H9 (cell line): ENCODE data around the gene DLG2. TPM values are rescaled to one million over a fixed set of nuclear protein-coding genes. Genes with fewer than 3 reads are reported as not detected.

Source experiments
- DNase-seq: peaks from one replicate; pipeline ENCODE4 v3.0.0-alpha.2; 2017
- H2AFZ ChIP-seq: one replicate; pipeline ENCODE4 v1.6.1; 2013; ENCODE audit warnings: mild to moderate bottlenecking, low read length, control low read depth, moderate library complexity
- H2AK5ac ChIP-seq: 2 replicates; pipeline ENCODE4 v1.6.1; 2013; ENCODE audit warnings: low read length, control low read depth, mixed read lengths; ENCODE audit not compliant: insufficient read length
- H2BK120ac ChIP-seq: one replicate; pipeline ENCODE4 v1.6.1; 2013; ENCODE audit warnings: low read depth, mild to moderate bottlenecking, low read length, control low read depth, inconsistent platforms; ENCODE audit not compliant: poor library complexity, severe bottlenecking
- H2BK12ac ChIP-seq: 2 replicates; pipeline ENCODE4 v1.6.1; 2013; ENCODE audit warnings: low read length, control low read depth, mixed read lengths, low read depth; ENCODE audit not compliant: insufficient read length
- H2BK15ac ChIP-seq: 2 replicates; pipeline ENCODE4 v1.6.1; 2013; ENCODE audit warnings: low read depth, low read length, control low read depth
- H2BK20ac ChIP-seq: one replicate; pipeline ENCODE4 v1.6.1; 2013; ENCODE audit warnings: low read depth, mild to moderate bottlenecking, low read length, control low read depth, inconsistent platforms; ENCODE audit not compliant: poor library complexity, severe bottlenecking
- H2BK5ac ChIP-seq: 2 replicates; pipeline ENCODE4 v1.6.1; 2013; ENCODE audit warnings: low read length, control low read depth, mixed read lengths; ENCODE audit not compliant: insufficient read length
- H3K14ac ChIP-seq: 2 replicates; pipeline ENCODE4 v1.6.1; 2013; ENCODE audit warnings: low read length, control low read depth; ENCODE audit not compliant: insufficient read depth
- H3K18ac ChIP-seq: 2 replicates; pipeline ENCODE4 v1.6.1; 2013; ENCODE audit warnings: low read depth, mild to moderate bottlenecking, mixed read lengths, low read length, control low read depth; ENCODE audit not compliant: insufficient read length
- H3K23ac ChIP-seq: 2 replicates; pipeline ENCODE4 v1.6.1; 2013; ENCODE audit warnings: low read length, control low read depth, mixed read lengths, low read depth; ENCODE audit not compliant: insufficient read length
- H3K23me2 ChIP-seq: 2 replicates; pipeline ENCODE4 v1.6.1; 2013; ENCODE audit warnings: low read depth, mild to moderate bottlenecking, mixed read lengths, low read length, control low read depth; ENCODE audit not compliant: insufficient read length, poor library complexity, severe bottlenecking
- H3K27ac ChIP-seq: 2 replicates; pipeline ENCODE4 v1.5.1; 2013; ENCODE audit warnings: low read length, control low read depth, mixed read lengths, low read depth; ENCODE audit not compliant: insufficient read length
- H3K27me3 ChIP-seq: 2 replicates; pipeline ENCODE4 v1.6.1; 2013; ENCODE audit warnings: low read length, control low read depth, inconsistent platforms; ENCODE audit not compliant: insufficient read depth
- H3K4ac ChIP-seq: 2 replicates; pipeline ENCODE4 v1.6.1; 2013; ENCODE audit warnings: low read depth, mild to moderate bottlenecking, control low read depth, inconsistent platforms, low read length, moderate library complexity
- H3K4me1 ChIP-seq: 2 replicates; pipeline ENCODE4 v1.6.1; 2013; ENCODE audit warnings: low read length, control low read depth, inconsistent platforms; ENCODE audit not compliant: insufficient read depth
- H3K4me2 ChIP-seq: 2 replicates; pipeline ENCODE4 v1.6.1; 2013; ENCODE audit warnings: low read length, control low read depth, mixed read lengths; ENCODE audit not compliant: insufficient read length, insufficient read depth
- H3K56ac ChIP-seq: 2 replicates; pipeline ENCODE4 v1.6.1; 2013; ENCODE audit warnings: low read depth, mild to moderate bottlenecking, mixed read lengths, low read length, control low read depth; ENCODE audit not compliant: insufficient read length
- H3K79me1 ChIP-seq: 2 replicates; pipeline ENCODE4 v1.6.1; 2013; ENCODE audit warnings: low read depth, mild to moderate bottlenecking, moderate library complexity, low read length, control low read depth, inconsistent platforms; ENCODE audit not compliant: insufficient read depth, poor library complexity, severe bottlenecking
- H3K79me2 ChIP-seq: 2 replicates; pipeline ENCODE4 v1.6.1; 2013; ENCODE audit warnings: low read length, control low read depth, inconsistent platforms; ENCODE audit not compliant: insufficient read depth
- H3K9ac ChIP-seq: 2 replicates; pipeline ENCODE4 v1.6.1; 2013; ENCODE audit warnings: low read length, control low read depth, mixed read lengths; ENCODE audit not compliant: insufficient read length; ENCODE audit errors: extremely low read depth
- H3K9me3 ChIP-seq: one replicate; pipeline ENCODE4 v1.6.1; 2013; ENCODE audit warnings: low read depth, low read length, inconsistent platforms; ENCODE audit not compliant: control insufficient read depth
- H3T11ph ChIP-seq: one replicate; pipeline ENCODE4 v1.6.1; 2013; ENCODE audit warnings: mild to moderate bottlenecking, low read length, control low read depth, inconsistent platforms
- H4K20me1 ChIP-seq: one replicate; pipeline ENCODE4 v1.6.1; 2013; ENCODE audit not compliant: control insufficient read depth, insufficient read length, insufficient read depth
- H4K5ac ChIP-seq: 2 replicates; pipeline ENCODE4 v1.6.1; 2013; ENCODE audit warnings: low read depth, mild to moderate bottlenecking, mixed read lengths, low read length, control low read depth; ENCODE audit not compliant: insufficient read length
- H4K8ac ChIP-seq: replicated peaks from 2 replicates; pipeline ENCODE4 v1.6.1; 2013; ENCODE audit warnings: low read length, control low read depth, mixed read lengths, low read depth; ENCODE audit not compliant: insufficient read length
- H4K91ac ChIP-seq: 2 replicates; pipeline ENCODE4 v1.6.1; 2013; ENCODE audit warnings: low read depth, mild to moderate bottlenecking, moderate library complexity, mixed read lengths, low read length, control low read depth; ENCODE audit not compliant: insufficient read length
- H3K27ac Mint-ChIP-seq, 3 experiments: 2 replicates in 2 of 3; 3 replicates in 1 of 3; pipeline ENCODE4 v1.8.0; 2020 to 2021; ENCODE audit warnings: mixed read lengths in 3 of 3, mild to moderate bottlenecking in 1 of 3, moderate library complexity in 1 of 3
- H3K27me3 Mint-ChIP-seq: 2 replicates; pipeline ENCODE4 v1.8.0; 2021; ENCODE audit warnings: low read depth, mild to moderate bottlenecking, moderate library complexity, mixed read lengths
- H3K36me3 Mint-ChIP-seq, 3 experiments: 2 replicates in 2 of 3; 3 replicates in 1 of 3; pipeline ENCODE4 v1.8.0; 2020 to 2021; ENCODE audit warnings: low read depth in 3 of 3, mixed read lengths in 3 of 3; ENCODE audit not compliant: insufficient read depth in 1 of 3
- H3K4me1 Mint-ChIP-seq, 2 experiments: 2 replicates each; pipeline ENCODE4 v1.8.0; 2020; ENCODE audit warnings: mixed read lengths in 2 of 2
- H3K4me3 Mint-ChIP-seq, 2 experiments: 2 replicates in 1 of 2; 3 replicates in 1 of 2; pipeline ENCODE4 v1.8.0; 2020 to 2021; ENCODE audit warnings: mild to moderate bottlenecking in 2 of 2, mixed read lengths in 2 of 2, moderate library complexity in 1 of 2
- H3K9me3 Mint-ChIP-seq, 2 experiments: 2 replicates in 1 of 2; 3 replicates in 1 of 2; pipeline ENCODE4 v1.8.0; 2020; ENCODE audit warnings: mild to moderate bottlenecking in 2 of 2, mixed read lengths in 2 of 2, moderate library complexity in 1 of 2
- WGBS: extraction: QIAGEN DNeasy Blood & Tissue Kit; methylation state at CpG from one replicate; pipeline ENCODE4 v1.1.7; 2013; ENCODE audit warnings: missing lambda C conversion rate, low lambda C conversion rate, mixed read lengths; ENCODE audit not compliant: insufficient read length; ENCODE audit errors: extremely low coverage; 5-methylcytosine and 5-hydroxymethylcytosine counted together
- total RNA-seq: library from RNA; stranded (reverse); gene quantifications from 2 replicates; pipeline ENCODE4 v1.2.1, GENCODE V29; 2021
- TF ChIP-seq, protein P1 (sequence below): fragments of 200-600 bp; sonication (generic); conservative IDR thresholded peaks from 3 replicates; pipeline ENCODE4 v1.8.0; 2021; ENCODE audit warnings: antibody characterized with exemption, mild to moderate bottlenecking

The DLG2 gene
- total RNA-seq, 1 experiment from 2014 or later: 8.0 TPM

DNA sequence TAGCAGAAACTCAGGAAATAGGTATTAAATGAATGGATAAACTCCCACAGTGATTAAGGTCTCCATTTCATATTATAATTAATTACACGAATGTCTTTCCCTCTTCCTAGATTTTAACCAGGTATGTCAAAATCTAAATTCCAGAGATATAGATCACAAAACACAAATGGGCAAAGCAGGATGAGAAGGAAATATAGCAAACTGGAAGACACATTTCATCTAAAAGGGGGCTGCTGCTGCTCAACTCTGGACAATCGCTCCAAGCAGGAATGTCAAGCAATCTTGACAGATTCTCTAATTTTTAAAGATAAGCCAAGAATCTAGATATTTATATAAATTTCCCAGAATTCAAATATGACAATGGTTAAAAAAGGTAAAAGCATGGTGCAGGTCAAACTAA, 1786.8 kb downstream of the DLG2 start:
- no peaks in the 10 kb centered on the region for H3K36me3 Mint-ChIP-seq
- peaks cover 2% of the 10 kb centered on the region; the same call in 1 of the 2 replicates for H3K27me3 Mint-ChIP-seq

More for the DNA sequence above, 1786.8 kb downstream of the DLG2 start:
- Histone ChIP-seq H4K5ac (no peak overlapping the region), H3K4ac (no peak overlapping the region), H3K27ac (no peak overlapping the region), H3K4me2 (no peak overlapping the region), H3K79me1 (no peaks in the 10 kb centered on the region), H2BK20ac (no peak overlapping the region), H3T11ph (no peak overlapping the region), H3K9me3 (no peaks in the 10 kb centered on the region), H4K8ac (no peak overlapping the region), H2BK15ac (no peak overlapping the region), H3K56ac (no peak overlapping the region), H3K9ac (no peak overlapping the region), H2BK5ac (no peak overlapping the region), H3K27me3 (no peaks in the 10 kb centered on the region), H4K91ac (no peak overlapping the region), H3K4me1 (no peaks in the 10 kb centered on the region), H2BK12ac (no peak overlapping the region), H3K14ac (no peak overlapping the region), H2AK5ac (no peak overlapping the region), H4K20me1 (no peaks in the 10 kb centered on the region), H3K79me2 (no peaks in the 10 kb centered on the region), H3K23ac (no peak overlapping the region), H2AFZ (no peak overlapping the region), H2BK120ac (no peak overlapping the region), H3K23me2 (no peaks in the 10 kb centered on the region), H3K18ac (no peak overlapping the region)
- H3K9me3 Mint-ChIP-seq: no peaks in the 10 kb centered on the region
- H3K4me1 Mint-ChIP-seq: peaks cover 0 to 4% of the 10 kb centered on the region in 2 experiments; a peak in 1 of 4 replicates
- no peak overlapping the region for H3K4me3 Mint-ChIP-seq
- no peak for DNase-seq
- TF ChIP-seq, protein P1, sequence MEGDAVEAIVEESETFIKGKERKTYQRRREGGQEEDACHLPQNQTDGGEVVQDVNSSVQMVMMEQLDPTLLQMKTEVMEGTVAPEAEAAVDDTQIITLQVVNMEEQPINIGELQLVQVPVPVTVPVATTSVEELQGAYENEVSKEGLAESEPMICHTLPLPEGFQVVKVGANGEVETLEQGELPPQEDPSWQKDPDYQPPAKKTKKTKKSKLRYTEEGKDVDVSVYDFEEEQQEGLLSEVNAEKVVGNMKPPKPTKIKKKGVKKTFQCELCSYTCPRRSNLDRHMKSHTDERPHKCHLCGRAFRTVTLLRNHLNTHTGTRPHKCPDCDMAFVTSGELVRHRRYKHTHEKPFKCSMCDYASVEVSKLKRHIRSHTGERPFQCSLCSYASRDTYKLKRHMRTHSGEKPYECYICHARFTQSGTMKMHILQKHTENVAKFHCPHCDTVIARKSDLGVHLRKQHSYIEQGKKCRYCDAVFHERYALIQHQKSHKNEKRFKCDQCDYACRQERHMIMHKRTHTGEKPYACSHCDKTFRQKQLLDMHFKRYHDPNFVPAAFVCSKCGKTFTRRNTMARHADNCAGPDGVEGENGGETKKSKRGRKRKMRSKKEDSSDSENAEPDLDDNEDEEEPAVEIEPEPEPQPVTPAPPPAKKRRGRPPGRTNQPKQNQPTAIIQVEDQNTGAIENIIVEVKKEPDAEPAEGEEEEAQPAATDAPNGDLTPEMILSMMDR: no peak
- WGBS: no CpG with 5 or more reads among the region's 2 CpGs
- no peak overlapping the region for H3K27ac Mint-ChIP-seq
